ENCODE measurements around the gene TBX1. TPM values are rescaled to one million over a fixed set of nuclear protein-coding genes. Genes with fewer than 3 reads are reported as not detected.

Gene TBX1
- polyA plus RNA-seq, 1 donor from 2014 or later = not detected

- no peak overlapping the region for H3K27ac ChIP-seq (ENCODE audit: low read length)
- H3K9me2 ChIP-seq (ENCODE audit: insufficient read depth, low read length) = no peaks in the 10 kb centered on the region
- TF ChIP-seq SMC3 (conservative IDR thresholded peaks at IDR 0.05; ENCODE audit: poor library complexity) (peak; percentile 100), CTCF (IDR thresholded peaks at IDR 0.05; ENCODE audit: poor library complexity, severe bottlenecking) (peak; percentile 99), EZH2 (IDR thresholded peaks at IDR 0.05; ENCODE audit: borderline replicate concordance, insufficient read depth, low read length, poor library complexity, severe bottlenecking) (no peak), TAF1 (IDR thresholded peaks at IDR 0.05; ENCODE audit: low read depth) (no peak), EP300 (conservative IDR thresholded peaks at IDR 0.05; ENCODE audit: poor library complexity, severe bottlenecking) (no peak), MXI1 (conservative IDR thresholded peaks at IDR 0.05; ENCODE audit: poor library complexity, severe bottlenecking) (peak; percentile 33), POLR2AphosphoS5 (IDR thresholded peaks at IDR 0.05) (no peak), REST (IDR thresholded peaks at IDR 0.05; ENCODE audit: borderline replicate concordance) (no peak), RAD21 (conservative IDR thresholded peaks at IDR 0.05) (peak; percentile 100)
- no peak overlapping the region for H2AFZ ChIP-seq (ENCODE audit: low read depth, low read length)
- H3K79me2 ChIP-seq (replicated peaks; ENCODE audit: insufficient read depth, low read length) = no peaks in the 10 kb centered on the region
- peak overlapping the region; percentile 53 for H3K9ac ChIP-seq (ENCODE audit: low read length)
- H4K20me1 ChIP-seq (ENCODE audit: insufficient read depth) = no peaks in the 10 kb centered on the region
- H3K4me2 ChIP-seq (ENCODE audit: low read length) = peak overlapping the region; percentile 30
- H3K27me3 ChIP-seq (ENCODE audit: insufficient read depth, low read depth, low read length) = peaks cover 28% of the 10 kb centered on the region
- no peaks in the 10 kb centered on the region for H3F3A ChIP-seq (ENCODE audit: insufficient read depth, low read length, poor library complexity, severe bottlenecking)
- H3K36me3 ChIP-seq (ENCODE audit: insufficient read depth, low read length) = no peaks in the 10 kb centered on the region
- H3K4me3 ChIP-seq (ENCODE audit: low read length) = peak overlapping the region; percentile 61
- no peaks in the 10 kb centered on the region for H3K9me3 ChIP-seq (ENCODE audit: low read length)
These were observed 29.8 kb upstream of the TBX1 start for GRCh38 chr22:19730655-19731360.

GRCh38 chr22:19731361-19732135 is 29.0 kb upstream of the TBX1 start:
- H3K27ac ChIP-seq (ENCODE audit: low read length) = no peak overlapping the region
- no peaks in the 10 kb centered on the region for H4K20me1 ChIP-seq (ENCODE audit: insufficient read depth)
- H3K4me3 ChIP-seq (ENCODE audit: low read length) = no peak overlapping the region

More at GRCh38 chr22:19731361-19732135, 29.0 kb upstream of the TBX1 start:
- Histone ChIP-seq H3K9ac (ENCODE audit: low read length) (peak overlapping the region; percentile 53), H3K9me2 (ENCODE audit: insufficient read depth, low read length) (no peaks in the 10 kb centered on the region), H3K79me2 (replicated peaks; ENCODE audit: insufficient read depth, low read length) (no peaks in the 10 kb centered on the region), H2AFZ (ENCODE audit: low read depth, low read length) (no peak overlapping the region), H3K36me3 (ENCODE audit: insufficient read depth, low read length) (no peaks in the 10 kb centered on the region), H3K4me2 (ENCODE audit: low read length) (no peak overlapping the region), H3F3A (ENCODE audit: insufficient read depth, low read length, poor library complexity, severe bottlenecking) (no peaks in the 10 kb centered on the region), H3K9me3 (ENCODE audit: low read length) (no peaks in the 10 kb centered on the region), H3K27me3 (ENCODE audit: insufficient read depth, low read depth, low read length) (peaks cover 21% of the 10 kb centered on the region)
- no peak for TF ChIP-seq CTCF (IDR thresholded peaks at IDR 0.05; ENCODE audit: poor library complexity, severe bottlenecking)
- no peak for TF ChIP-seq RAD21 (conservative IDR thresholded peaks at IDR 0.05)

Data from neural cell (in vitro differentiated cells).